Stimulated activated naive CD4-positive, alpha-beta T cell (primary cell): Measurements from ENCODE around the gene PROP1.
A peak's percentile ranks its signal among the peaks of the same experiment; 100 is the strongest.
"Not testable (repeated sequence)": the region's sequence is repeated elsewhere in the genome, so short reads cannot be mapped to it uniquely, and the experiment has no call there.

Source experiments
- DNase-seq, 6 experiments: peaks; one replicate each; lab custom pipeline; 2025; lab: John Stamatoyannopoulos, UW

Gene PROP1

DNA sequence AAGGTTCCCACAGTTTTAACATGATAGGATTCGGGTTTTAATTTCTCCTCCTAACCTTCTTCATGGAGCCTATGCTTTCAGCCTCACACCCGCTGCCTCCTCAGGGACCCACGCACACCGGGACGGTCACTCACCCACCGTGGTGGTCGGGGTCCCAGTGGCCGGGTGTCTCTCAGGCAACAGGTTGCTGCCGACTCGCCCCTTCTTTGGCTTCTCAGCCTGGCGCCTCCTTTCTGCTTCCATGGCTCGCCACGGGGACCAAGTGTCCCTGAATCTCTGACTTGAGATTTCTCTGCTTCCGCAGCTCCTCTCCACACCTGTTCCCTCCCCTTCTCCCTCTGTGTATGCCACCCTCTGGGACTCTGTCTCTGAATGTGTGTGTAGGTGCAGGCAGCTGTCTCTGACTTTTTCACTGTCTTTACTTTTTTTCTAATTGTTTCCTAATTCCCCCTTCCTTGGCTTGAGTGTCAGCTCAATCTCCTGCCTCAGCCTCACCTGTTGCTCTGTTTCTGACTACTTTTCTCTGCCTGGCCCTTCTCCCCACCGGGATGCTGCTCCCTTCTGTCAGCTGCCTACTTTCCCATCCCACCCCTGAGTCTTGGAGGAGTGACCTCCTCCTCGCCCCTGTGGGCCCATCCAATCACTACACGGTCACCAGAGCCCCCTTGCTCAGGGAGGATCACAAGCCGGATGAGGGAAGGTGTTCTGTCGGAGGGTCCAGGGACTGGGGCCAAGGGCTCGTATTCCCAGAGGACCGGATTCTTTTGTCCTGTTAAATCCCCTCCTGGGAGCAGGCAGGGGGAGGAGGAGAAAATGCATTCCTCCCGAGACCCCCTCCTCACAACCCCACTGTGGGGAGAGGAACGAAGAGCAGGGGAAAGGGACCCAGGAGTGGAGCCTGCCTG, at the start of gene PROP1:
Gene PROP1, minus strand, starts transcription at position 552 of the 905 bp plus-strand sequence. Its CDS starts 309 bp downstream, at position 243.
- DNase-seq = no peak

GRCh38 chr5:178019379-178020030, 23.5 kb upstream of the PROP1 start:
- DNase-seq = not testable (repeated sequence)

- not testable (repeated sequence) for DNase-seq
These were observed 16.7 kb upstream of the PROP1 start for GRCh38 chr5:178012758-178013157.

- not testable (repeated sequence) for DNase-seq
These were observed 15.9 kb upstream of the PROP1 start for GRCh38 chr5:178011816-178012554.

GRCh38 chr5:178007272-178007671, 11.2 kb upstream of the PROP1 start:
- DNase-seq = not testable (repeated sequence)

GRCh38 chr5:178006536-178007231, 10.6 kb upstream of the PROP1 start:
- DNase-seq = peak in 4 of 6 experiments; percentile 41 to 59 (median 52)

DNA sequence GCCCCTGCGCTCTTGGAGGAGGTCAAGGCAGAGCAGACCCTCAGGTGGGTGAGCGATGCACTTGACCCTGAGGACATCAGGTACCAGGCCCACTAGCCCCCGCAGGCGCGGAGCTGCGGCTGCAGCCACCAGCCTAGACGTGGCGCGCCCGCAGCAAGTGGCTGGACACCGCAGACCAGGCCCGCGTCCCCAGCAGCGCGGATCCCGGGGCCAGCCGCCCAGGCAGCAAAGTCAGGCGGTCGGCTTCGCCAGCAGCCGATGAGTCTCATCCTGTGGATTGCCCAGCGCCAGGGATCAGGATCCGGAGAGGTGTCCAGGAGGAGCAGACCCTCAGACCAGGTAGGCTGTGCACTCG, 10.1 kb upstream of the PROP1 start:
- not testable (repeated sequence) for DNase-seq

- DNase-seq = no peak
These were observed 1.8 kb upstream of the PROP1 start for GRCh38 chr5:177997846-177998245.

DNA sequence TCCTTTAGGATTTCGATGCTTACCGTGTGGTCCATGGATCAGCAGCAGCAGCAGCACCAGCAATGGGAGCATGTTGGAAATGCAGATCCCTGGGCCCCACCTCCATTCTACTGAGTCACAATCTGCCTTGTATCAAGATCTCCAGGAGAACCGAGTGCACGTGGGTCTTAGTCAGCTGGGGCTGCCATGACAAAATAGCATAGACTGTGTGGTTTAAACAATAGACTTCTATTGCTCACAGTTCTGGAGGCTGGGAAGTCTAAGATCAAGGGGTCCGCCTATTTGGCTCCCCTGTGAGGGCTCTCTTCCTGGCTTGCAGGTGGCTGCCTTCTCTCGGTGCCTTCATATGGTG, 1.3 kb upstream of the PROP1 start:
- DNase-seq = no peak

DNA sequence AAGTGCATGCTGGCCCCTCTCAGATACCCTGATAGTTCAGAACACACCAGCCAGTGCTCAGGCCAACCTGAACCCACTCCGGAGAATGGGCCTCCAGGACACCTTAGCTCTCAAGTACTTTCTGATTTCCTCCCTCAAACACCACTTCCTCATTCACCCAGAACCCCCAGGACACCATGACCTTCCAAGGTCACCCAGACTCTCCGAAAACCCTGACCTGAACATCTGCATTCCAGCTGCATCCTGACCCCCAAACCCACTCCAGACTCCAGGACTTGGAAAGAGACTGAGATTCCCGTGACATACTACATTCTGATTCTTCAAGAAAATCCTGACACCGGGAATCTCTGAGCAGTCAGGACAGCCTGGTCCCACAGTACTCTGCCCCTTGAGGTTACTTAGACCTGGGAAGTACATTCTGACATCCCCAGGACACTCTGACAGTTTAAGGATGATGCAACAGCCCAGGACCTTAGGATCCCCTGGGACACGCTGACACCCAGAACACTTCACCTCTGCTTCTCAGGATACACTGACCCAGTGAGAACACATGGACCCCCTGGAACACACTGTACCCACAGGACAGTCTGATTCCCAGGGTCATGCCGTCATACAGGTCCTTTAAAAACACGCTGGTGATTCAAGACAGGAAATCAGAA, 747 bp upstream of the PROP1 start:
- DNase-seq = no peak

GRCh38 chr5:177994561-177995190, 1.4 kb downstream of the PROP1 start:
- no peak for DNase-seq

DNA sequence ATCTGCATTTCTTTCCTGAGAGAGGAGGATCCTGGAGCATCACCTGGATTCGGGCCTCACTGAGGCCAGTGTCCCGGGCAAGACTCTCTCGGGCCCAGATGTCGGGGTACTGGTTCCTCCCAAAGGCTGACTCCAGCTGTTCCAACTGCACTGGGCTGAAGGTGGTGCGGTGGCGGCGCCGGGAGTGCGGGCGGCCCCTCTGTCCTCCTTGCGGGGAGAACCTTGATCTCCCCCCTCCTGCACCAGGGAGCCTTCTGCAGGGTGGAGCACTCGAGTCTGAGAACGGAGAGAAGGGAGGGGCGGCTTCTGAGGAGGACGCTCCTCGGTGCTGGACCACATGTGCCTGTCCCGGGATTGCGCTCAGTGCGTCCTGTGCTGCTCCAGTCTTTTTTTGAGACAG, 2.0 kb downstream of the PROP1 start:
- no peak for DNase-seq

DNA sequence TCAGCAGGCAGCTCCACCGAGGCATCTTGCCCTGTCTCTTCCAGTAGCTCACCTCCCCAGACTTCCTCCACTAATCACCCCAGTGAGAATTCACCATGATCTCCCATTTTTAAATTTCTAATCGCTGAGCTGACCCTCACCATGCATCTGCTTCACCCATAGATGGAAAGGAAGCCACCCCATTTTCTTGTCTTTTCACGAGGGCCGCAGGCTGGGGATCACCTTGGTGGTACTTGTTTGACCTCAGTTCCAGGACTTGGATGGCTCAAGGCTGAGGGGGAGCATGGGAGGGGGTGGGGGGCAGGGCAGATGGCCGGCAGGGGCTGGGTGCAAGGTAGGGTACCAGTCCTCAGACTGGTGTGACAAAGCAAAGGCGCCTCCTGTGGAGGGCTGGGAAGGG, 3.6 kb downstream of the PROP1 start:
- no peak for DNase-seq

DNA sequence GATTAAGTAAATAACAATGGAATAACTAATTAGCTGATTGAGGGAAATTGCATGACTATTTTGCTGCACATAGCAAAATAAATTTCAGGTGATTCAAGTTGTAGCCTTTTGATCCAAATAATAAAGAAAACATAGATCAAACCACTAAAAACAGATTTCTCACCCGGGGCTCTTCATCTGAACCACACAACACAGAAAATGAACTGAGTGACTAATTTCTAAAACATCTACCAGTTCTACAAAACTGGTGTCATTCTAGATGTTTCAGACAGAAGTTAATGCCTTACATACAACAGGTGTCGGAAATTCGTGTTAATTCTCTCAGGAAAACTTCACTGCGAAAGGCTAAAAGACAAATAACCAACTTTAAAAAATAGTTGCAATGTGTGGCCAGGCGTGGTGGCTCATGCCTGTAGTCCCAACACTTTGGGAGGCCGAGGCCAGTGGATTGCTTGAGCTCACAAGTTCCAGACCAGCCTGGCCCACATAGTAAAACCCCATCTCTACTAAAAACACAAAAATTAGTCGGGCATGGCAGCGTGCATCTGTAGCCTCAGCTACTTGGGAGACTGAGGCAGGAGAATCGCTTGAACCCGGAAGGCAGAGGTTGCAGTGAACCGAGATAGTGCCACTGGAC, 6.9 kb downstream of the PROP1 start:
- no peak for DNase-seq

GRCh38 chr5:177987326-177987725, 8.7 kb downstream of the PROP1 start:
- DNase-seq = no peak

DNA sequence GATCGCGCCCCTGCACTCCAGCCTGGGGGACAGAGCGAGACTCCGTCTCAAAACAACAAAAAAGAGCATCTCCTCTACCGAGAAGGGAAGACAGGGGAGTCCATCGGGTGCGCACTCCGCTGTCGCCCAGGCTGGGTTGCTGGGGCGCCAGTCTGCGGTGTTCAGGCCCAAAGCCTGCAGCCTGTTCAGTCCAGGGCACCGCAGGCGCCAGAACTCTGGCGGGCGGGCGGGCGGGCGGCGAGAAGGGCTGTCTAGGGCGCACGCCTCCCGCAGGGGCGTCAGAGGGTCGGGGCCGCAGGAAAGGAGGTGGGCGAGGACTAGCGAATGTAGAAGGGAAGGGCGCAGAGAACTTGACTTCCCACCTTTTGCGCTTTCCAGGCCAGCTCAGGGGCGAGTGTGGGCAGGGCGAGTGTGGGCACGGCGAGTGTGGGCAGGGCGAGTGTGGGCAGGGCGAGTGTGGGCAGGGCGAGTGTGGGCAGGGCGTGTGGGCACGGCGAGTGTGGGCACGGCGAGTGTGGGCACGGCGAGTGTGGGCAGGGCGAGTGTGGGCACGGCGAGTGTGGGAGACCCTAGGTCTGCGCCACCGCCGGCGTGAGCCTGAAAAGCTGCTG, 10.5 kb downstream of the PROP1 start:
- DNase-seq = no peak

DNA sequence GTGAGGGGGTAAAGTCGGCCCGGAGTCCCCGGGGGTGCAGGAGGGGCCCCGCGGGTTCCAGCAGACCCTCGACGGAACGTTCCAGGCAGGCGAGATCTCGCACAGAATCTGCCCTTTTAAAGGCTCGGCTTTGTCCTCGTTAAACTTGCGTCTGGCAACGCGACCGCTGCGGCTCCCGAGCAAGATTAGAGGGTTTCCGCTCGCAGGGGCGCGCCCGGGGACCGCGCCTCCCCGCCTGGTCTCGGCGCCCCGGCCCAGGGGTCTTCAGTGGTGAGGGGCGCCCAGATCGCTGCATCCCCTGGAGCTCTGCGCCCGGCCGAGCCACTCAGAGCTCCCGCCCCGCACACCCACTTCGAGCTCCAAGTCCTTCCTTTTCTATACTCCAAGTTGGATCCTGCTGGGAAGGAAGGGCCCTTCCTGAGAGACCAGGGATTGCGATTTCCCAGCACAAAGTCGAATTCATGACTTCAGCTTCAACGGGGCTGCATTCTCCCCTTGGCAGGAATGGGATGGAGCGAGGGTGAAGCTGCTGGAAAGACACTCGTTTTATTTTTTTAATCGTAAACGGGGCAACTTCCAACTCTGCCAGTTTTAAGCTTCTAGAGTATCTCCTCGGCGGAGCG, 11.3 kb downstream of the PROP1 start:
- no peak for DNase-seq

GRCh38 chr5:177983763-177984583, 12.1 kb downstream of the PROP1 start:
- DNase-seq = no peak

DNA sequence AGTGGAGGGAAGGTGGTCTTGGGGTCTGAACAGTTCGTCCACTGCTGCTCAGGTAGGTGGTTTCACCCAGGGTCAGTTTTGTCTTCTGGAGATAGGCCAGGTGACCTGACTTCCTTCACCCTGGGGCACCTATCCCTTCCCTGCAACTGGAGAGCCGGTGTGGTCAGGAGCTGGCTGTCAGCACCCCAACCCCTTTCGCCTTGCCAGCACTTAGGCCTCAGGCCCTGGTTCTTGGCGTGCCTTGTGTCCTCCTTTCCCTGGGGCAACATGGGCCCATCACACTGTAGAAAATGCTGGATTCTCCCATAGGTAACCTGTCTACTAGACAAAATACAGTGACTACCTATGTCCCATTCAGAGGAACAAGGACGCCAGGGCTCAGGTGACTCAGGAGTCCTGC, 13.1 kb downstream of the PROP1 start:
- DNase-seq = no peak
